Smooth muscle cell (in vitro differentiated cells): Measurements from ENCODE around the gene SLCO4A1. TPM values are rescaled to one million over a fixed set of nuclear protein-coding genes. Genes with fewer than 3 reads are reported as not detected.

Experiments
- DNase-seq: peaks from one replicate; lab custom pipeline; 2025; ENCODE audit not compliant: unreplicated experiment; lab: John Stamatoyannopoulos, UW
- H2AFZ ChIP-seq: fragments of 200-600 bp; sonication (generic); 2 replicates; pipeline ENCODE4 v1.6.0; 2016; ENCODE audit warnings: antibody characterized with exemption, low read depth, mild to moderate bottlenecking
- H3F3A ChIP-seq: fragments of 200-600 bp; sonication (generic); 2 replicates; pipeline ENCODE4 v1.6.0; 2017; ENCODE audit warnings: antibody characterized with exemption, low read depth
- H3K27ac ChIP-seq: fragments of 200-600 bp; sonication (generic); 2 replicates; pipeline ENCODE4 v1.5.1; 2016; ENCODE audit warnings: low read depth, mild to moderate bottlenecking
- H3K27me3 ChIP-seq: fragments of 200-600 bp; sonication (generic); 2 replicates; pipeline ENCODE4 v1.6.1; 2016; ENCODE audit warnings: low read depth, mild to moderate bottlenecking
- H3K36me3 ChIP-seq: fragments of 200-600 bp; sonication (generic); 2 replicates; pipeline ENCODE4 v1.5.1; 2016; ENCODE audit warnings: low read depth
- H3K4me1 ChIP-seq: fragments of 200-600 bp; sonication (generic); 2 replicates; pipeline ENCODE4 v1.5.1; 2016; ENCODE audit warnings: low read depth
- H3K4me2 ChIP-seq: fragments of 200-600 bp; sonication (generic); 2 replicates; pipeline ENCODE4 v1.6.0; 2016; ENCODE audit warnings: mild to moderate bottlenecking
- H3K4me3 ChIP-seq: fragments of 200-600 bp; sonication (generic); 2 replicates; pipeline ENCODE4 v1.5.1; 2016; ENCODE audit warnings: mild to moderate bottlenecking
- H3K79me2 ChIP-seq: fragments of 200-600 bp; sonication (generic); 2 replicates; pipeline ENCODE4 v1.6.0; 2016; ENCODE audit warnings: low read depth, mild to moderate bottlenecking
- H3K9ac ChIP-seq: fragments of 200-600 bp; sonication (generic); 2 replicates; pipeline ENCODE4 v1.6.0; 2016; ENCODE audit warnings: low read depth
- H3K9me3 ChIP-seq: fragments of 200-600 bp; sonication (generic); replicated peaks from 2 replicates; pipeline ENCODE4 v1.5.1; 2016; ENCODE audit warnings: low read depth
- H4K20me1 ChIP-seq: fragments of 200-600 bp; sonication (generic); 2 replicates; pipeline ENCODE4 v1.6.0; 2016; ENCODE audit warnings: low read depth
- CTCF ChIP-seq: fragments of 200-600 bp; sonication (generic); IDR thresholded peaks from 2 replicates; pipeline ENCODE4 v1.5.1; 2017; ENCODE audit warnings: borderline replicate concordance, mild to moderate bottlenecking, antibody characterized with exemption; ENCODE audit not compliant: insufficient read depth, poor library complexity, severe bottlenecking
- WGBS: methylation state at CpG from one replicate; pipeline ENCODE4 v1.1.7; 2016; ENCODE audit warnings: low lambda C conversion rate; 5-methylcytosine and 5-hydroxymethylcytosine counted together
- polyA plus RNA-seq: library from polyadenylated mRNA; unstranded; fragments of >200 nt; fragmentation: Nextera tagmentation; extraction: Ambion mirVana; gene quantifications from 2 replicates; pipeline ENCODE4 v1.2.1, GENCODE V29; 2016
- total RNA-seq: library from RNA; depleted of rRNA; stranded (reverse); fragments of >200 nt; gene quantifications from 2 replicates; pipeline ENCODE4 v1.2.3, GENCODE V29; 2014

The SLCO4A1 gene
- total and polyA plus RNA-seq, 2 experiments from 2014 or later = 0.81 to 1.4 TPM

- Histone ChIP-seq H2AFZ (no peak overlapping the region), H3K79me2 (no peaks in the 10 kb centered on the region), H3K27ac (no peak overlapping the region), H4K20me1 (no peaks in the 10 kb centered on the region), H3K27me3 (peaks cover 6% of the 10 kb centered on the region), H3K9ac (no peak overlapping the region), H3K4me3 (no peak overlapping the region), H3K36me3 (no peaks in the 10 kb centered on the region), H3K9me3 (no peaks in the 10 kb centered on the region), H3K4me2 (no peak overlapping the region), H3K4me1 (no peaks in the 10 kb centered on the region), H3F3A (no peaks in the 10 kb centered on the region)
- no peak for DNase-seq
- no peak for TF ChIP-seq CTCF
- 73% methylated on average over 18 of the region's 18 CpGs for WGBS
Observed at GRCh38 chr20:62717933-62718332, 75.6 kb downstream of the SLCO4A1 start.

- no peak overlapping the region for H3K27ac ChIP-seq
- H4K20me1 ChIP-seq = no peaks in the 10 kb centered on the region
- H3F3A ChIP-seq = no peaks in the 10 kb centered on the region
- no peak overlapping the region for H2AFZ ChIP-seq
- H3K36me3 ChIP-seq = no peaks in the 10 kb centered on the region
- WGBS = 84% methylated on average over 12 of the region's 12 CpGs
- TF ChIP-seq CTCF = no peak
- H3K27me3 ChIP-seq = peaks cover 2% of the 10 kb centered on the region
- DNase-seq = no peak
- H3K9me3 ChIP-seq = no peaks in the 10 kb centered on the region
- no peak overlapping the region for H3K4me2 ChIP-seq
- H3K9ac ChIP-seq = no peak overlapping the region
- no peak overlapping the region for H3K4me3 ChIP-seq
- no peaks in the 10 kb centered on the region for H3K79me2 ChIP-seq
- no peaks in the 10 kb centered on the region for H3K4me1 ChIP-seq
Observed at GRCh38 chr20:62718546-62718945, 76.2 kb downstream of the SLCO4A1 start.

- H3K27me3 ChIP-seq = peaks cover 2% of the 10 kb centered on the region
- no peaks in the 10 kb centered on the region for H3F3A ChIP-seq
- TF ChIP-seq CTCF = no peak
- H3K79me2 ChIP-seq = no peaks in the 10 kb centered on the region
- no peaks in the 10 kb centered on the region for H3K4me1 ChIP-seq
- WGBS = 89% methylated on average over 12 of the region's 12 CpGs
- no peaks in the 10 kb centered on the region for H3K9me3 ChIP-seq
- H3K4me2 ChIP-seq = no peak overlapping the region
- no peaks in the 10 kb centered on the region for H3K36me3 ChIP-seq
- H3K27ac ChIP-seq = no peak overlapping the region
- no peaks in the 10 kb centered on the region for H4K20me1 ChIP-seq
- H2AFZ ChIP-seq = no peak overlapping the region
- H3K4me3 ChIP-seq = no peak overlapping the region
- DNase-seq = no peak
- no peak overlapping the region for H3K9ac ChIP-seq
Observed at GRCh38 chr20:62719250-62719935, 77.1 kb downstream of the SLCO4A1 start.

Other genes with a start within 250 kb of the SLCO4A1 start
- 5.2 and 7.6 TPM in 2 replicates for gene CABLES2, start 235.2 kb upstream of the SLCO4A1 start, total RNA-seq
- gene CABLES2, start 235.2 kb upstream of the SLCO4A1 start, polyA plus RNA-seq = 7.4 and 13.7 TPM in 2 replicates
- gene RBBP8NL, start 215.0 kb upstream of the SLCO4A1 start, total RNA-seq = 0.27 and 0.40 TPM in 2 replicates
- 4.4 TPM in 1 of 2 replicates, not detected in the other for gene RBBP8NL, start 215.0 kb upstream of the SLCO4A1 start, polyA plus RNA-seq
- 1.6 and 1.9 TPM in 2 replicates for gene GATA5, start 166.5 kb upstream of the SLCO4A1 start, total RNA-seq
- gene GATA5, start 166.5 kb upstream of the SLCO4A1 start, polyA plus RNA-seq = 9.2 and 9.4 TPM in 2 replicates
- gene NTSR1, start 66.3 kb downstream of the SLCO4A1 start, total RNA-seq = 0.09 TPM in 1 of 2 replicates, not detected in the other
- 0.28 TPM in 1 of 2 replicates, not detected in the other for gene NTSR1, start 66.3 kb downstream of the SLCO4A1 start, polyA plus RNA-seq
- gene MRGBP, start 154.0 kb downstream of the SLCO4A1 start, total RNA-seq = 15.5 and 18.2 TPM in 2 replicates
- gene MRGBP, start 154.0 kb downstream of the SLCO4A1 start, polyA plus RNA-seq = 23.1 and 27.2 TPM in 2 replicates
- 21.5 and 24.4 TPM in 2 replicates for gene OGFR, start 162.3 kb downstream of the SLCO4A1 start, total RNA-seq
- gene OGFR, start 162.3 kb downstream of the SLCO4A1 start, polyA plus RNA-seq = 53.2 and 61.4 TPM in 2 replicates
- 23.0 and 30.1 TPM in 2 replicates for gene COL9A3, start 174.5 kb downstream of the SLCO4A1 start, total RNA-seq
- gene COL9A3, start 174.5 kb downstream of the SLCO4A1 start, polyA plus RNA-seq = 73.3 and 77.4 TPM in 2 replicates
- 9.1 and 9.5 TPM in 2 replicates for gene TCFL5, start 219.3 kb downstream of the SLCO4A1 start, total RNA-seq
- gene TCFL5, start 219.3 kb downstream of the SLCO4A1 start, polyA plus RNA-seq = 6.8 and 12.5 TPM in 2 replicates